Left renal pelvis (tissue), 4 donors: ENCODE results near the gene MYOM3. TPM values are rescaled to one million over a fixed set of nuclear protein-coding genes. Genes with fewer than 3 reads are reported as not detected.

ENCODE experiments used
- DNase-seq, 4 donors: peaks; one replicate each; pipeline ENCODE4 v3.0.0-alpha.2; 2013; ENCODE audit warnings: low read depth in 4 of 4, low spot score in 3 of 4
- polyA plus RNA-seq, 4 donors: library from polyadenylated mRNA; unstranded; fragments of 120-200 nt; gene quantifications; one replicate each; pipeline ENCODE4 v1.2.1, GENCODE V29; 2013; ENCODE audit not compliant: insufficient read length in 4 of 4

MYOM3 gene
- 10 to 100 TPM in 3 of 4 donors, under 1 TPM in 1; 0.60 to 24.8 (median 19.4) TPM for polyA plus RNA-seq

- no peak for DNase-seq
Measured at GRCh38 chr1:24111996-24112779, at the start of gene MYOM3. Gene MYOM3, minus strand, starts transcription at chr1:24112135. Its CDS starts 3,499 bp downstream, at chr1:24108636.

DNA sequence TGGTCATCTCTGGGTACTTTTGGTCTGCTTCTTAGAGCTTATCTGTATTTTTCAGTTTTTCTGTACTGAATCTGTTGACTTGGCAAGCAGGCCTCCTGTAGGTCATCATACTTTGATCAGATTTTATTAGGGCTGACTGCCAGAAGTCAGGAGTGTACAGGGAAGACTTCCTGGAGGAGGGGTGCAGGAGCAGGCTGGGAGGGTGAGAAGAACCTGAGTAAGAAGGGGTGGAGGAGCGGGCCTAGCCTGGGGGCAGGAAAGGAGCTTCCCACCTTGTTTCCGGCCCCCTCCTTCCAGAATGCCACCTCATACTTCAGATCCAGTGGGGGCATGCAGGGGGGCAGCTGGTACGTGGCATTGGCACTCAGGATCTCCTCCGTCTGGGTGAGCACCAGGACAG lies 49.3 kb upstream of the MYOM3 start:
- DNase-seq = no peak

DNA sequence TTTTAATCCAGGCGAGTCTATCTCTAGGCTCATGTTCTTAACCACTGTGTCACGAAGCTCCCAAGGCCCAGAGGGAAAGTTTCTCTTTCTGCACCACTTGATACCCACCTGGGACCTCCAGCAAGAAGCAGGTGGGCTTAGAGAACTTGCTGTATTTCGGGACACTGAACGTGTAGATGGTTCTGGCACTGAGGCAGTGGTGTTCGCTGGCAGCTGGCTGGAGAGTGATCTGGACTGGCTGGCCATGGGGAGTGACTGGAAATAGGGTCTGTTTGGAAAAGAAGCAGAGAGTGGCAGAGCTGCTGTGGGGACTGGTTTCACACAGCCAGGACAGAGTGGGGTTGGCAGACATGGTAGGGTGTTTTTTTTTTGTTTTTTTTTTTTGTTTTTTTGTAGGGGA lies 47.4 kb upstream of the MYOM3 start:
- no peak for DNase-seq

GRCh38 chr1:24157918-24158481 lies 46.1 kb upstream of the MYOM3 start:
- DNase-seq = no peak

- DNase-seq = no peak
Measured at GRCh38 chr1:24156542-24157260, 44.8 kb upstream of the MYOM3 start.

DNA sequence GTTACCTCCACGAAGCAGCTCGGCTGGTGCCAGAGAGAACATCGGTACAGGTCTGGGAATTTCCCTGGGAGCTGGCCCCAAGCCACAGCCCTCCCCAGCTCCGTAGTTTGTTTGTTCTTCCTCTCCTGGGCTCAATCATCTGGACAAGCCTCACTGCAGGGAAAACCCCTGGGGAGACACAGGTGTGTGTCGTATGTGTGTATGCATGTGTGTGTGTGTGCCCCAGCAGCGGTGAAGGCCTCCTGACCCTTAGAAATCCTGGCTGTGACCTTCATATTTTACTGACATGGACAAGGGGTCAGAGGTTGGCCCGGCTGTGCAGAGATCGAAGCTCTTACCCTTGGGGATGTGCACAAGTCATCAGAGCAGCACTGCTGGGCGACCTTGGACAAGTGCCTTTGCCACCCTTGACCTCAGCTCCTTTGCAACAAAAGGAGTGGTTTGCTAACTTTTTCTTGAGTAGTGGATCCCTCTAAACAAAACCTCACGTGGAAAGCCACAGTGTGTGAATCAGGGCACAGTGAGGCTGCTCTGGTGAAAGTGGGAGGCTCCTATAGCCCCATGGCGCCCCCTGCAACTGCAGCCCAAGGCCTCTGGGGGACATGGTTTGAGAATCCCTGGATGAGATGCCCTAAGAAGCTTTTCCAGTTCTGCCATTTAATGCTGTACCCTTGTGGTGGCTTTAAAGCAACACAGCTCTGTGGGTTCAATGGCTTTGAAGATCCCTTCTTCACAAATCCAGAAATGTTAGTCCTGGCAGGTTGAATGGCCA lies 43.3 kb upstream of the MYOM3 start:
- no peak for DNase-seq

DNA sequence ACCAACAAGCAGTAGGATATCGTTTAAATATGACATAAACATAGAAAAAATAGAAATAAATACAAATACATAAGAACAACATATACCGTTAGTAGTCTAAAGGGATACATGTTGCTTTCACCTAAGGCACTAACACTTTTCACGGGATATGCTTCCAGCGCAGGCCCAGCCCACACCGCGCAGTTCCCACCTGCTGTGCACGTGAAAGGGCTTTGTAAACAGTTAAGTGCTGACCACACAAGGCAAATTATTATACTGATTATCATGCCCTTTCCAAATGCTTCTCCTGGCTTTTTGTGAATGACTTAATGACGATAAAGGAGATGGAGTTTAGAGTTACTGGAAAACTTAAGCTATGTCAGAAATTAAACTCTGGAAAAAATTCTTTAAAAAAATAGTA lies 42.3 kb upstream of the MYOM3 start:
- no peak for DNase-seq

GRCh38 chr1:24152631-24153494 lies 40.9 kb upstream of the MYOM3 start:
- DNase-seq = no peak

GRCh38 chr1:24151175-24151533 lies 39.2 kb upstream of the MYOM3 start:
- DNase-seq = peak in 2 of 4 donors; percentile 60 to 76

DNA sequence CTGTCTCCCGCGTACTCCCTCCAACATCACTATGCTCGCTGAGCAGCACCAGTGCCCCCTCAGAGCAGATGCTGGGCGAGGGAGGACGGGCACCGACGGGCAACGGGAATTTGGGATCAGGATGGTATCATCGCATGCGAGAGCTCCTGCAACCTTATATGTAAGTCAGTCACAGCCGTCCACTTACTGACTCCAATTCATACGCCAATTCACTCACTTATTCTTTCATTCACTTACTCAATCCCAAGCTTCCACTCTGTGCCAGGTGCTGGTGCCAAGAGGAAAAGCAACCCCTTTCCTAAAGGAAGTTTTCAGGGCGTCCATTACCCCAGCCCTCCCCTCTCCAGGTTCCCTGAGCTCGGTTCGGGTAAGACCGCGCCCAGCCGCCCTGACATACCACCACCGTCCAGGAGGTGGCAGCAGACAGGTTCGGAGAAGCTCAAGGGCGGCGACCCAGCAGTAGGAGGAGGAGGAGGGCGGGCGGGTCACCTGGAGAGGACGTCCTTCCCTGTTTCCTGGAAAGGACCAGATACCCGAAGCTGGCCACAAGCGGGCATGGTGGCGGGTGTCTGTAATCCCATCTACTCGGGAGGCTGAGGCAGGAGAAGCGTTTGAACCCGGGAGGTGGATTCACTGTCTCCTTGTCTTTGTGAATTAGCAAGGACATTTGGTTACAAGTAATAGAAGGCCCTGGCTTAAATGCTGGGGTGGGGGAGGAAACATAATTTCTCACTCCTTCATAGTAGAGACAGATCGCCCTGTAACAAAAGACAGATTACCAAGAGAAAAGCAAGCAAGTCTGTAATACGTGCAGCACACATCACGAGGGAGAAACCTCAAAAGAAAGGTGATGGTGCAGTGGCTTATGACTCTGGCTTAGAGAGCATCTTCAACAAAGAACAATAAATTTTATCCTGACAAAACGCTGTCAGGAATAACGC lies 38.6 kb upstream of the MYOM3 start:
- peak; percentile 71 to 81 (median 74) for DNase-seq

GRCh38 chr1:24149866-24150233 lies 37.9 kb upstream of the MYOM3 start:
- no peak for DNase-seq

DNA sequence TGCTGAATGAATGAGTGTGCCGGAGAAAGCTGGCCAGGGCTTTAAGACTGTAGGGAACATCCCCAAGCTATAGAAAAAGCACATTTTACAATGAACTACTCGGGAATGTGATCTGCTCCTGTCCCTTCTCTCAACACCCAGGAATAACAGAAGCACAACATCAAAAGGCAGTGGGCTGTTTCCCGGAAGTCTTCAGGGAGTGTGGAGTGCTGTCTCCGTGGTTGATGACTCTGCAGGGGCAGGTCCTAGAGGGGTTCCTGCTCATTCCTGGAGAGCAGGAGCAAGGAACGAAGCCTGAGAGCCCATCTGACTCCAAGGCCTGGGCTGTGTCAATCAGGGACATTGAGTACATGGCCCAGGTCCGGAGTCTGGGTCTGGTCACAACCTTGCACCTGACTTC lies 35.9 kb upstream of the MYOM3 start:
- no peak for DNase-seq

DNA sequence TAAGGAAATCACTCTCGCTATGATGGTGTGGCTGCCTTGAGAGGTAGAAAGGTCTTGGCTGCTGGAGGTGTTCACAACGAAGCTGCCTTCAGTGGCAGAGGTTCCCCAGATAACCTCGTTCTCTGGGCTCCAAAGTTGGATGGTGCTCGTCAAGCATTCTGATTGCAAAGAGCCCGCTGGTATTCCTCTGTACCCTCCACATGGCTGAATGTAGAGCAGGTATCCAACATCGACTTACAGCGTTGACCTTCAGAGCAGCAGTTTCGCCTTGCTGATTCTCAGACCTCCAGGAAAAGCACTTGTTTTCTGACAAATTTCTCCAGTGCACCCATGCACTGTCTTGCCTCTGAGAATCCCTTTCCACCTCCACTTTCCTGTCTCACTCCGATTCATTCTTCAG lies 35.3 kb upstream of the MYOM3 start:
- DNase-seq = no peak

DNA sequence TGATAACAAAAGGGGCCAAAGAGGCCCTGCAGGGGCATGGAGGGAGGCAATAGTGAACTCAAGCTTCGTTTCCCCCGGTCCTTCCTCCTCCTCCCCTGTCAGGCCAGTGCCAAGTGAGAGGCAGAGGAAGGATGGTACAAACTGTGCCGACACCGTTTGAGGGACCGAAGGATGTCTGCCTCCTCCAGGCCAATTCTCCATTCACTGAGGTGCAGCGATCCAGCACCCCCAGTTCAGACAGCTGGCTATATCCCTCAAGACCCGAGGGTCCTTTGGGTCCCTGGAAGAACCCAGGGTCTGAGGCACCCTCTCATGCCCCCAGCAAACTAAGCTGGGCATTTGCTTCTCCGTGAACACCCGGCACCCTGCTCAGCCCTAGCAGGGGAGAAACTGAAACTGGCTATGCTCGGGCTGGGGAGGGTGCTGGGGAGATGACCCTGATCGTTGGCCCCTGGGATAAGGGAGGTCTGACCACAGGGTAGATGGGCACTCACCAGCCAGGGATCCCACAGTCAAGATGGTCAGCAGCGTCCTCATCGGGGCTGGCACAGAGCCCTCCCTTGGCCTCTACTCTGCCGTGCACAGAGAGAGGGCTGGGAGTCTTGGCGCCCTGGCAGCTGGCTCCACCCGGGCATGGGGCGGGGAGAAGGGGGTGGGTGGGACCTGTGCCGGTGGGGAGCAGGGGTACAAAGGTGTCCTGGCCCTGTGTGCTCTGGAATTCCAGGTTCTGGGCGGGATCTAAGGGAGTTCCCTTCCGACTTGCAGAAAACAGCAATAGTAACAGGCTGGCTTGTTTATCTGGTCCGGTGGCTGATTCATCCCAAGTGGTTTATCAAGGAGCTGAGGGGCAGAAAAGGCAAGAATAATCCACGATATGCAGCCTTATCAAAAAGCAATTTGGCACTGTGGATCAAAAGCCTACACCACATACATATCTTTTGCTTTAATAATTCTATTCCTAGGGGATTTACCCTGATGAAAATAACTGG lies 30.9 kb upstream of the MYOM3 start, which contains the start of gene IL22RA1:
Gene IL22RA1, minus strand, starts transcription at position 595 of the 989 bp plus-strand sequence. Its CDS starts 58 bp downstream, at position 537.
- DNase-seq = no peak

- DNase-seq = no peak
Measured at GRCh38 chr1:24141311-24141997, 29.5 kb upstream of the MYOM3 start.

- no peak for DNase-seq
Measured at GRCh38 chr1:24140741-24141181, 28.8 kb upstream of the MYOM3 start.

- DNase-seq = no peak
Measured at GRCh38 chr1:24139841-24140425, 28.0 kb upstream of the MYOM3 start.
